Tibial artery (tissue), 4 donors: ENCODE measurements around the gene FAM193A.

Experiments used
- DNase-seq, 2 donors: peaks; one replicate each; pipeline ENCODE4 v3.0.0-alpha.2; 2019
- H3K27ac ChIP-seq, 2 donors: fragments of 200-600 bp; sonication (generic) in 1 of 2; 1 replicate in 1 of 2; 2 replicates in 1 of 2; pipeline ENCODE4 v1.5.1; 2018 to 2019; ENCODE audit warnings: mild to moderate bottlenecking in 1 of 2
- H3K27me3 ChIP-seq, 2 donors: fragments of 200-600 bp; sonication (generic) in 1 of 2; one replicate each; pipeline versions ENCODE4 v1.5.1 to v1.6.0; 2016 to 2019
- H3K36me3 ChIP-seq, 3 donors: fragments of 200-600 bp; sonication (generic) in 2 of 3; one replicate each; pipeline ENCODE4 v1.5.1; 2016 to 2019; ENCODE audit warnings: mild to moderate bottlenecking in 2 of 3
- H3K4me1 ChIP-seq, 4 donors: fragments of 200-600 bp; sonication (generic) in 2 of 4; 1 replicate in 3 of 4; 2 replicates in 1 of 4; pipeline ENCODE4 v1.5.1; 2016 to 2019
- H3K4me3 ChIP-seq, 2 donors: fragments of 200-600 bp; sonication (generic) in 1 of 2; 1 replicate in 1 of 2; 2 replicates in 1 of 2; pipeline ENCODE4 v1.5.1; 2018 to 2019; ENCODE audit warnings: mild to moderate bottlenecking in 2 of 2
- H3K9me3 ChIP-seq, 3 donors: fragments of 200-600 bp; sonication (generic) in 1 of 3; one replicate each; pipeline ENCODE4 v1.5.1; 2016 to 2019
- CTCF ChIP-seq, 2 experiments: fragments of 200-600 bp in 1 of 2; fragments of 450-650 bp in 1 of 2; IDR thresholded peaks; one replicate each; pipeline ENCODE4 v1.5.1; 2017 to 2019; ENCODE audit warnings: antibody characterized with exemption in 2 of 2, mild to moderate bottlenecking in 1 of 2, moderate library complexity in 1 of 2
- intact Hi-C: fragments of 100-400 bp; cut with DNase I; formaldehyde crosslinking; loops from one replicate; pipeline ENCODE4 v1.15.0; 2023; ENCODE audit warnings: low total_unique reads

Gene FAM193A

DNA sequence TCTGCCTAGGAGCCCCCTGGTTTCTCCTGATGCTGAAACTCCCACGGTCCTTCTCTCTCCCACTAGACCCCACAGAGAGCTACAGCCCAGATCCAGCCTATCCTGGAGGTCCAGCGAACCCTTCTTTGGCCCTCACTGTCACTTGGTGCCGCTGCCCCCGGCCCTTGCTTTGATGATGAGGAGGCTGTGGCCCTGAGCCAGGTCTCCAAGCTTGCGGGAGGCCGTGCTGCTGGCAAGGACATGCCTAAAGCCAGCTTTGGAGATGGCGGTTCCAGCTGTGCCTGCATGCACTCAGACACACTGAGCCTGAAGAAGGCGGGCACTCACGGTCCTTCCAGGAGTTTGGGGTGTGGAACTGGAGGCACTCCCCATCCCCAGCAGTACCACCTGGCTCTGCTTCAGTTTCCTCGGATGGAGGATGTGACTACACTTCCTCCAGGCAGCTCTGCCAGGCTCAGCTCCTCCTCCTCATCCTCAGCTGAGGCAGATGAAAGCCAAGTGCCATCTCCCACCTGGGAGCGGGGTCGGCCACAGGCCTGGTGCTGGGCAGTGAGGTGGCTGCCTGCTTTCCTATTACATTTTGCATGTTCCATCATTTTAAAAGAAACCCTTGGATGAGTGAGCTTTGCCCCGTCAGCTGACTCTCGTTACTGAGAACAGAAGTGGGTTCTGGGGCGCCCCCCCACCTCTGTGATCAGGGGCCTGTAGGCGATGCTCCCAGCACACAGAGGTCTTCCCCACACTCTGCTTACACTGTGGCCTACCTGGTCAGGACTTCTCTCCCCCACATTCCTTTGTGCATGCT lies 210.6 kb downstream of the FAM193A start:
- Histone ChIP-seq H3K27ac (peak overlapping the region; percentile 49 to 63), H3K4me3 (no peak overlapping the region), H3K4me1 (peaks cover 6 to 28% (median 12%) of the 10 kb centered on the region in 4 donors), H3K27me3 (no peaks in the 10 kb centered on the region), H3K36me3 (peaks cover 30 to 60% (median 51%) of the 10 kb centered on the region in 3 donors), H3K9me3 (no peaks in the 10 kb centered on the region)
- DNase-seq: no peak
- intact Hi-C loops: no loop called here
- TF ChIP-seq CTCF (IDR thresholded peaks at IDR 0.05): no peak

GRCh38 chr4:2750719-2751605 lies 214.5 kb downstream of the FAM193A start:
- Histone ChIP-seq H3K4me1 (peaks cover 6 to 37% (median 25%) of the 10 kb centered on the region in 4 donors), H3K4me3 (no peak overlapping the region), H3K36me3 (peaks cover 14 to 21% (median 19%) of the 10 kb centered on the region in 3 donors), H3K27me3 (no peaks in the 10 kb centered on the region), H3K27ac (no peak overlapping the region), H3K9me3 (no peaks in the 10 kb centered on the region)
- TF ChIP-seq CTCF (IDR thresholded peaks at IDR 0.05): no peak
- no peak for DNase-seq
- intact Hi-C loops: no loop called here

- Histone ChIP-seq H3K4me3 (no peak overlapping the region), H3K4me1 (peaks cover 0 to 28% (median 14%) of the 10 kb centered on the region in 4 donors), H3K36me3 (no peaks in the 10 kb centered on the region), H3K9me3 (no peaks in the 10 kb centered on the region), H3K27ac (no peak overlapping the region), H3K27me3 (no peaks in the 10 kb centered on the region)
- no peak for TF ChIP-seq CTCF (IDR thresholded peaks at IDR 0.05)
- no peak for DNase-seq
- intact Hi-C loops: no loop called here
Measured at GRCh38 chr4:2753436-2753835, 217.0 kb downstream of the FAM193A start.

DNA sequence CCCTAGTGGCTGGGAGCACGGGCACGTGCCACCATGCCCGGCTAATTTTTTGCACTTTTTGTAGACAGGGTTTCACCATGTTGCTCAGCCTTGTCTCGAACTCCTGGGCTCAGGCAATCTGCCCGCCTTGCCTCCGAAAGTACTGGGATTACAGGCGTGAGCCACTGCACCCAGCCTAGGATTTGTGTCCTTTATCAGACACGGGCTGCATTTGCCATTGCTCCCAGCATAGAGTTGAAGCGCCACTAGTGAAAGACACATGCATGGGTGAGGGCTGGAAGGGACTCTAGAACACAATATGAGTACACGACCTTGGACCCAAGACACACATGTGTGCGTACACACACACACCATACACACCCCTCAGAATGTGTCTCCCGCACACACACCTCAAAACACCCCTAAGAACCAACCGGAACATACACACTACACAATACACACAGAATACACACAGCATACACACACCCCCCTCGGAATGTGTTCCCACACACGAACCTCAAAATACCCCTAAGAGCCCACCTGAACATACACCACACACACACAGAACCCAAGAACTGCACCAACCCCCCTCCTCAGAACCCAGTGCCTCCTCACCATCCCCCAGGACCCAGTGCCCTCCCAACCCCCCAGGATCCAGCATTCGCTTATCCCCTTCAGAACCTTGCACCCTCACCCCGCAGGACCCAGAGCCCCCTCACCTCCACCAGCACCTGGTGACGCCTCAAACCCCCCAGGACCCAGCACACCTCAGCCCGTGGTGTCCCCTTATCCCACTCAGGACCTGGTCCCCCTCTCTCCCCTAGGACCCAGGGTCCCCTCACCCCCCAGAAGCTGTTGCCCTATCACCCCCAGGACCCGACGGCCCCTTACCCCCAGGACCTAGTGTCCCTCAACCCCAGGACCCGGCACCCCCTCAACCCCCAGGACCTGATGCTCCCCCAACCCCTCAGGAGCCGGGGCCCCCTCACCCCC lies 218.7 kb downstream of the FAM193A start:
- intact Hi-C loops: no loop called here
- DNase-seq: no peak
- Histone ChIP-seq H3K4me3 (peak overlapping the region; percentile 67 to 95), H3K36me3 (no peaks in the 10 kb centered on the region), H3K27me3 (no peaks in the 10 kb centered on the region), H3K9me3 (no peaks in the 10 kb centered on the region), H3K27ac (peak overlapping the region; percentile 75 to 84), H3K4me1 (peaks cover 0 to 28% (median 14%) of the 10 kb centered on the region in 4 donors)
- no peak for TF ChIP-seq CTCF (IDR thresholded peaks at IDR 0.05)
